GM12878 (cell line): ENCODE measurements around the gene BEGAIN. TPM values are rescaled to one million over a fixed set of nuclear protein-coding genes. Genes with fewer than 3 reads are reported as not detected.

Experiments
- ATAC-seq: fragments of 200-7000 bp; cut with Tn5 transposase; 3 replicates; pipeline ENCODE4 v1.9.1; 2020; ENCODE audit warnings: mild to moderate bottlenecking, moderate library complexity
- BruUV-seq: library from RNA; stranded (reverse); fragments of 400-500 nt; replicated peaks from 2 replicates; lab custom pipeline; 2021; lab: Mats Ljungman, UMichigan
- CTCF ChIA-PET: fragments of 300-600 bp; sonication (Branson Sonifier 250); formaldehyde crosslinking; extraction: SDS; loops from one replicate; lab custom pipeline; 2021; ENCODE audit warnings: inconsistent platforms; lab: Yijun Ruan, JAX
- POLR2A ChIA-PET: fragments of 350-600 bp; formaldehyde crosslinking; extraction: SDS; loops from one replicate; lab custom pipeline; 2021; ENCODE audit warnings: inconsistent platforms; lab: Charles Lee
- RAD21 ChIA-PET: fragments of 300-600 bp; sonication (Branson Sonifier 250); formaldehyde crosslinking; loops from one replicate; lab custom pipeline; 2023; ENCODE audit warnings: antibody characterized with exemption; ENCODE audit not compliant: unreplicated experiment; lab: Charles Lee
- SMC1A ChIA-PET: fragments of 300-600 bp; sonication (Branson Sonifier 250); formaldehyde crosslinking; loops from one replicate; lab custom pipeline; 2023; ENCODE audit not compliant: unreplicated experiment, uncharacterized antibody; lab: Charles Lee
- DNase-seq: peaks from one replicate; pipeline ENCODE4 v3.0.0-alpha.2; 2011; ENCODE audit warnings: low read depth, low spot score
- FAIRE-seq: peaks from 3 replicates; lab custom pipeline; 2011; peaks lifted over from hg19 to GRCh38; lab: Jason Lieb, UNC
- H2AFZ ChIP-seq: 2 replicates; pipeline ENCODE4 v1.6.0; 2011; ENCODE audit warnings: low read depth, low read length, control low read depth; ENCODE audit not compliant: control insufficient read depth
- H3K27ac ChIP-seq: 2 replicates; pipeline ENCODE4 v1.5.1; 2011; ENCODE audit warnings: control low read depth; ENCODE audit not compliant: control insufficient read depth, insufficient read depth
- H3K27me3 ChIP-seq, 2 experiments: replicated peaks in 1 of 2; 2 replicates each; pipeline versions ENCODE4 v1.6.0 to v1.6.1; 2011; ENCODE audit warnings: low read length in 1 of 2; ENCODE audit not compliant: control insufficient read depth in 2 of 2, insufficient read depth in 2 of 2
- H3K36me3 ChIP-seq, 2 experiments: 2 replicates each; pipeline ENCODE4 v1.5.1; 2011; ENCODE audit warnings: low read length in 1 of 2; ENCODE audit not compliant: control insufficient read depth in 2 of 2, insufficient read depth in 2 of 2
- H3K4me1 ChIP-seq: 2 replicates; pipeline ENCODE4 v1.6.1; 2011; ENCODE audit warnings: mild to moderate bottlenecking, low read length, moderate library complexity, mixed read lengths; ENCODE audit not compliant: control insufficient read depth, insufficient read depth
- H3K4me2 ChIP-seq: 2 replicates; pipeline ENCODE4 v1.6.0; 2011; ENCODE audit warnings: control low read depth; ENCODE audit not compliant: control insufficient read depth, insufficient read depth
- H3K4me3 ChIP-seq: fragments of 200-600 bp; sonication (generic); 2 replicates; pipeline ENCODE4 v1.5.1; 2016
- H3K79me2 ChIP-seq: 2 replicates; pipeline ENCODE4 v1.6.0; 2011; ENCODE audit warnings: low read length; ENCODE audit not compliant: control insufficient read depth, insufficient read depth
- H3K9ac ChIP-seq: 2 replicates; pipeline ENCODE4 v1.8.0; 2011; ENCODE audit warnings: low read length, control low read depth, mixed read lengths; ENCODE audit not compliant: control insufficient read depth, insufficient read depth
- H3K9me3 ChIP-seq: replicated peaks from 3 replicates; pipeline ENCODE4 v1.5.1; 2011; ENCODE audit warnings: mild to moderate bottlenecking, low read length; ENCODE audit not compliant: control insufficient read depth, insufficient read depth
- H4K20me1 ChIP-seq: 2 replicates; pipeline ENCODE4 v1.6.0; 2011; ENCODE audit not compliant: control insufficient read depth, insufficient read depth
- E2F8 ChIP-seq: fragments of 450-650 bp; IDR thresholded peaks from 2 replicates; pipeline ENCODE4 v1.6.1; 2018; ENCODE audit warnings: mild to moderate bottlenecking, low read depth, moderate library complexity; ENCODE audit not compliant: partially characterized antibody
- FOS ChIP-seq: IDR thresholded peaks from 3 replicates; pipeline ENCODE4 v1.6.1; 2011; ENCODE audit warnings: borderline replicate concordance; ENCODE audit not compliant: insufficient read length; ENCODE audit errors: extremely low read depth
- PRDM15 ChIP-seq: fragments of 450-650 bp; formaldehyde crosslinking; IDR thresholded peaks from 2 replicates; pipeline ENCODE4 v1.4.0; 2020; ENCODE audit warnings: mild to moderate bottlenecking, moderate library complexity
- SMAD1 ChIP-seq: fragments of 450-650 bp; IDR thresholded peaks from 2 replicates; pipeline ENCODE4 v1.6.1; 2018; ENCODE audit warnings: mild to moderate bottlenecking, low read depth; ENCODE audit not compliant: partially characterized antibody
- TARDBP ChIP-seq: IDR thresholded peaks from 2 replicates; pipeline ENCODE4 v1.6.1; 2016; ENCODE audit warnings: borderline replicate concordance
- TBL1XR1 ChIP-seq: IDR thresholded peaks from 2 replicates; pipeline ENCODE4 v1.6.1; 2012; ENCODE audit warnings: low read depth, low read length, improper control_type of control experiment
- ZNF217 ChIP-seq: fragments of 450-650 bp; IDR thresholded peaks from 2 replicates; pipeline ENCODE4 v1.6.1; 2017; ENCODE audit warnings: antibody characterized with exemption, mild to moderate bottlenecking
- ZNF384 ChIP-seq: IDR thresholded peaks from 2 replicates; pipeline ENCODE4 v1.6.1; 2012; ENCODE audit warnings: low read depth, mild to moderate bottlenecking, low read length, improper control_type of control experiment, borderline replicate concordance
- ZZZ3 ChIP-seq: IDR thresholded peaks from 2 replicates; pipeline ENCODE4 v1.6.1; 2011; ENCODE audit warnings: low read depth; ENCODE audit not compliant: control insufficient read depth, insufficient read length
- WGBS: methylation state at CpG from one replicate; pipeline ENCODE4 v1.1.6; 2016; ENCODE audit warnings: low lambda C conversion rate; ENCODE audit not compliant: insufficient replicate concordance, insufficient coverage; ENCODE audit errors: missing lambda C conversion rate; 5-methylcytosine and 5-hydroxymethylcytosine counted together
- in situ Hi-C: fragments of 300-500 bp; cut with MboI; formaldehyde crosslinking; loops from 9 replicates; pipeline ENCODE4 v1.14.3; 2018; ENCODE audit warnings: mixed read lengths
- intact Hi-C: fragments of 100-400 bp; cut with micrococcal nuclease; formaldehyde crosslinking; loops from one replicate; pipeline ENCODE4 v1.14.2; 2022; ENCODE audit not compliant: unreplicated experiment
- polyA plus RNA-seq, 11 experiments: library from polyadenylated mRNA; depleted of rRNA in 4 of 11; unstranded in 6 of 11; stranded (reverse) in 5 of 11; fragments of >200 nt; fragmentation: Nextera tagmentation in 4 of 11; fragmentation: Illumina TruSeq in 1 of 11; extraction: Ambion mirVana in 4 of 11; extraction: Trizol in 1 of 11; gene quantifications; 1 replicate in 1 of 11; 2 replicates in 10 of 11; pipeline versions ENCODE4 v1.2.1 to v1.2.3, GENCODE V29; 2011 to 2016; ENCODE audit warnings: inconsistent platforms in 2 of 11, missing spikeins in 2 of 11, low read depth in 1 of 11
- total RNA-seq, 4 experiments: library from RNA; depleted of rRNA in 3 of 4; stranded (reverse); fragments of >200 nt in 3 of 4; fragmentation: Illumina TruSeq in 1 of 4; extraction: Trizol in 1 of 4; gene quantifications; 2 replicates each; pipeline versions ENCODE4 v1.2.1 to v1.2.3, GENCODE V29; 2013 to 2021

BEGAIN gene
- total and polyA plus RNA-seq, 10 of the 15 experiments (the other 5 are each of a cell fraction or from before 2014, with no cell fraction given): 0.01 to 0.31 (median 0.06) TPM; not detected in 5

GRCh38 chr14:100571837-100572236, 15.4 kb downstream of the BEGAIN start:
- in situ Hi-C loops: no loop called here
- FAIRE-seq (no peak), ATAC-seq (no peak), DNase-seq (no peak)
- H3K27me3 ChIP-seq: peaks cover 4 to 9% of the 10 kb centered on the region in 2 experiments; a peak in 3 of 4 replicates
- WGBS: 50% methylated on average over 16 of the region's 16 CpGs
- TF ChIP-seq TBL1XR1 (no peak), ZNF384 (no peak)
- H3K79me2 ChIP-seq: no peaks in the 10 kb centered on the region
- no peak overlapping the region for H3K4me3 ChIP-seq
- no peaks in the 10 kb centered on the region for H3K9me3 ChIP-seq
- H3K4me1 ChIP-seq: no peaks in the 10 kb centered on the region
- ChIA-PET SMC1A (no interaction called here), POLR2A (no interaction called here), RAD21 (no interaction called here), CTCF (interaction anchor here (0.7 kb wide), 1 partner anchor 82 kb away, joined by 3 read pairs; no protein-coding TSS in a partner anchor)
- no peaks in the 10 kb centered on the region for H3K36me3 ChIP-seq
- BruUV-seq: no TSS peak
- no peak overlapping the region for H3K9ac ChIP-seq
- intact Hi-C loops: no loop called here
- H3K4me2 ChIP-seq: no peak overlapping the region
- no peak overlapping the region for H2AFZ ChIP-seq
- H4K20me1 ChIP-seq: no peaks in the 10 kb centered on the region
- no peak overlapping the region for H3K27ac ChIP-seq

- intact Hi-C loops: no loop called here
- 14% methylated on average over 23 of the region's 23 CpGs for WGBS
- no peak for FAIRE-seq
- TF ChIP-seq PRDM15 (CRISPR knock-in tag): no peak
- no peak for TF ChIP-seq ZNF217
- no peak for TF ChIP-seq ZZZ3
- TF ChIP-seq TARDBP: no peak
- no peak for TF ChIP-seq FOS
- no peak for TF ChIP-seq E2F8
- no peak for TF ChIP-seq ZNF384
- TF ChIP-seq SMAD1: no peak
These were observed 16.3 kb downstream of the BEGAIN start for GRCh38 chr14:100570726-100571454.

More at GRCh38 chr14:100570726-100571454, 16.3 kb downstream of the BEGAIN start:
- SMC1A ChIA-PET: no interaction called here
- in situ Hi-C loops: no loop called here
- Histone ChIP-seq H3K36me3 (no peaks in the 10 kb centered on the region), H3K4me2 (no peak overlapping the region), H3K27ac (no peak overlapping the region), H3K9me3 (no peaks in the 10 kb centered on the region), H3K4me3 (no peak overlapping the region), H3K79me2 (no peaks in the 10 kb centered on the region), H3K27me3 (peaks cover 7 to 9% of the 10 kb centered on the region in 2 experiments; a peak in 3 of 4 replicates), H4K20me1 (no peaks in the 10 kb centered on the region), H2AFZ (no peak overlapping the region), H3K4me1 (no peaks in the 10 kb centered on the region), H3K9ac (no peak overlapping the region)
- BruUV-seq: no TSS peak
- RAD21 ChIA-PET: no interaction called here
- no peak for DNase-seq
- CTCF ChIA-PET: no interaction called here
- no peak for ATAC-seq
- POLR2A ChIA-PET: no interaction called here
